Heart left ventricle (tissue), 16 donors: ENCODE measurements around the gene CLDN4. TPM values are rescaled to one million over a fixed set of nuclear protein-coding genes. Genes with fewer than 3 reads are reported as not detected.
A peak's percentile ranks its signal among the peaks of the same experiment; 100 is the strongest.
"Not testable (repeated sequence)": the region's sequence is repeated elsewhere in the genome, so short reads cannot be mapped to it uniquely, and the experiment has no call there.

Experiments used
- ATAC-seq, 4 donors: fragments of 200-7000 bp; cut with Tn5 transposase; one replicate each; pipeline ENCODE4 v1.9.1; 2020 to 2022; ENCODE audit warnings: moderate library complexity in 4 of 4, mild to moderate bottlenecking in 3 of 4, moderate number of reproducible peaks in 1 of 4
- DNase-seq, 5 donors: peaks; one replicate each; pipeline ENCODE4 v3.0.0-alpha.2; 2020
- H3K27ac ChIP-seq, 12 donors: fragments of 200-600 bp; sonication (generic) in 4 of 12; one replicate each; pipeline versions ENCODE4 v1.5.0 to v1.8.0; 2016 to 2022; ENCODE audit warnings: mild to moderate bottlenecking in 2 of 12
- H3K27me3 ChIP-seq, 9 donors: fragments of 200-600 bp; sonication (generic) in 2 of 9; one replicate each; pipeline versions ENCODE4 v1.5.1 to v1.8.0; 2016 to 2022; ENCODE audit warnings: mild to moderate bottlenecking in 3 of 9
- H3K36me3 ChIP-seq, 9 donors: fragments of 200-600 bp; sonication (generic) in 2 of 9; one replicate each; pipeline versions ENCODE4 v1.5.0 to v1.8.0; 2018 to 2022; ENCODE audit warnings: mild to moderate bottlenecking in 2 of 9
- H3K4me1 ChIP-seq, 12 donors: fragments of 200-600 bp; sonication (generic) in 4 of 12; one replicate each; pipeline versions ENCODE4 v1.5.0 to v1.8.0; 2016 to 2022; ENCODE audit warnings: mild to moderate bottlenecking in 3 of 12
- H3K4me3 ChIP-seq, 12 donors: fragments of 200-600 bp; sonication (generic) in 4 of 12; one replicate each; pipeline versions ENCODE4 v1.5.0 to v1.8.0; 2017 to 2022; ENCODE audit warnings: mild to moderate bottlenecking in 9 of 12, moderate library complexity in 4 of 12
- H3K9me3 ChIP-seq, 12 donors: fragments of 200-600 bp; sonication (generic) in 4 of 12; one replicate each; pipeline versions ENCODE4 v1.5.0 to v1.8.0; 2016 to 2022; ENCODE audit warnings: mild to moderate bottlenecking in 1 of 12
- POLR2A ChIP-seq, 2 donors: fragments of 450-650 bp; IDR thresholded peaks; one replicate each; pipeline ENCODE4 v1.6.1; 2017; ENCODE audit warnings: antibody characterized with exemption in 2 of 2, mild to moderate bottlenecking in 2 of 2, moderate library complexity in 2 of 2
- WGBS, 4 donors: extraction: QIAGEN DNeasy Blood & Tissue Kit in 2 of 4; methylation state at CpG; one replicate each; pipeline versions ENCODE4 v1.1.5 to v1.1.7; 2013 to 2018; 5-methylcytosine and 5-hydroxymethylcytosine counted together
- intact Hi-C, 10 donors: fragments of 100-400 bp; cut with DNase I; formaldehyde crosslinking; loops; one replicate each; pipeline versions ENCODE4 v1.11.1 to v1.14.2; 2022
- polyA plus RNA-seq, 2 donors: library from polyadenylated mRNA; stranded (reverse); fragments of 200-250 nt; gene quantifications; one replicate each; pipeline ENCODE4 v1.2.3, GENCODE V29; 2013
- total RNA-seq, 9 donors: library from RNA; depleted of rRNA in 2 of 9; stranded (reverse); fragments of >200 nt in 2 of 9; fragmentation: NEBNext Ultra II Directional in 3 of 9; extraction: Animal tissue kit (Norgen Biotek cat#: 25700) in 3 of 9; gene quantifications; one replicate each; pipeline versions ENCODE4 v1.1.0 to v1.2.4, GENCODE V29; 2016 to 2023
- TF ChIP-seq, protein P1 (sequence below), 12 donors: fragments of 200-600 bp; sonication (generic) in 4 of 12; IDR thresholded peaks; one replicate each; pipeline versions ENCODE4 v1.5.0 to v1.8.0; 2018 to 2022; ENCODE audit warnings: antibody characterized with exemption in 12 of 12, mild to moderate bottlenecking in 5 of 12
- donor health status: ischemic (EF 13 %, LVEDD 7.1; RV severe dilation, severe dysfunction).
- donor health status: healthy with polysubstance abuse.
- donor health status: DM: no; HTN: yes; CAD: no.
- donor health status: DM: no; HTN: no; CAD: no.
- donor health status: ischemic (EF 25% LVEDD 6.9; RV normal size, moderate dysfunction).
- donor health status: ischemic (EF 25% LVEDD 5.7; RV mildly dilated, moderate dysfunction).
- donor health status: healthy.
- donor health status: DM: yes; HTN: yes; CAD: no.
- donor health status: ischemic (EF 35%, LVEDD 5.7; RV mildly dilated, moderate dysfunction).
- donor health status: nonischemic (EF 11% LVEDD 7.7; RV severe dilation, severe dysfunction).
- donor health status: DM: yes; HTN: yes; CAD: no.
- donor health status: PGD.
- donor health status: ischemic (EF 29% LVEDD 5.4; RV normal size, mild dysfunction).
- donor health status: nonischemic (EF 23%, LVEDD 6.1; RV moderate dilation, normal function).

The CLDN4 gene
- total and polyA plus RNA-seq, 11 donors, result 0.11 to 0.12 TPM; not detected in 9

DNA sequence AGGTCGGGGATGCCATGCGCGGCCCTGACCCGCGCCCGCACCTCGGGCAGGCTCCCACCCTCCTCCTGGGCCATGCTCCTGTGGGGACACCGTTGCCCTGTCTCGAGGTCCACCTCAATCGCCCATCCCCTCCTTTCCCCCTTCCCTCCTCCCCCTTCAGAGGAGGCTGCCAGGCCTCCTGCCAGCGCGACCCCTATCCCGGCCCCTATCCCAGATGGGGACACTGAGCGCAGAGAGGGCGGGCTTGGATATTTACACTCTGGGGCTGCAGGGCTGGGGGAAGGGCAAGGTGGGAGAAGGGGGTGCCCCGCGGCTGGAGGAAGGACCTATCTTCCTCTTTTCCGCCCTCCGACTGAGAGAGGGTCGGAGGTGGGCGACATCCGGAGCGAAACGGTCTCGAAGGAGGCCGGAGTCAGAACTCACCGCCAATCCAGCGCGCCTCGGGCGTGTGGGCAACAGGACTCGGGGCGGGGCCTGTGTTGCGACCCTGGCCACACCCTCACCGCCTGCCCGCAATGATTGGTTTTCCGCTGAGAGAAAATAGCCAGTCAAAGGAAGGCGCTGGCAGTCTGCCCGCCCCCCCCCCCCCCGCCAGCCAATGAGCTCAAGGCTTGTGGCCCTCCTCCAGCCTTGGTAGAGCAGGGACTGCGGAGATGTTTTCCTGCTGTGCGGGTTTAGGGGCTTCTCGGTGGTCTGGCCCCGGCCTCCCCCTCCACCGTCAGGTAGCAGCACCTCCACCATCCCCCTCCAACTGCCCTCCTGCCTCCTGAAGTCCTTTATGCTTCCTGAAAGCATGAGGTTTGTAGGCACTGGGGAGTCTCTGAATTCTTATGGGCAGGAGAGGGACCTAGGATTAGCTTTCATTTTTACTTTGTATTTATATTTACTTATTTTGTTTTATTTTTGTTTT, 11.5 kb downstream of the CLDN4 start, which contains the start of gene METTL27:
Gene METTL27, minus strand, starts transcription at position 450 of the 910 bp plus-strand sequence. Its CDS starts 376 bp downstream, at position 74.
- peaks cover 0 to 47% (median 10%) of the 10 kb centered on the region in 12 donors for H3K4me1 ChIP-seq
- H3K27me3 ChIP-seq, result no peaks in the 10 kb centered on the region
- peak within 1 kb of the TSS in 7 of 12 donors; percentile 46 to 69 (median 61) for H3K27ac ChIP-seq
- ATAC-seq, result peak; percentile 96 to 99 (median 98)
- H3K36me3 ChIP-seq, result no peaks in the 10 kb centered on the region
- WGBS, 4 donors, result 2 to 13% (median 4%) methylated on average over 13 to 43 of the region's 45 CpGs
- TF ChIP-seq POLR2A (IDR thresholded peaks at IDR 0.05), result peak in 1 of 2 donors; percentile 58
- TF ChIP-seq, protein P1, sequence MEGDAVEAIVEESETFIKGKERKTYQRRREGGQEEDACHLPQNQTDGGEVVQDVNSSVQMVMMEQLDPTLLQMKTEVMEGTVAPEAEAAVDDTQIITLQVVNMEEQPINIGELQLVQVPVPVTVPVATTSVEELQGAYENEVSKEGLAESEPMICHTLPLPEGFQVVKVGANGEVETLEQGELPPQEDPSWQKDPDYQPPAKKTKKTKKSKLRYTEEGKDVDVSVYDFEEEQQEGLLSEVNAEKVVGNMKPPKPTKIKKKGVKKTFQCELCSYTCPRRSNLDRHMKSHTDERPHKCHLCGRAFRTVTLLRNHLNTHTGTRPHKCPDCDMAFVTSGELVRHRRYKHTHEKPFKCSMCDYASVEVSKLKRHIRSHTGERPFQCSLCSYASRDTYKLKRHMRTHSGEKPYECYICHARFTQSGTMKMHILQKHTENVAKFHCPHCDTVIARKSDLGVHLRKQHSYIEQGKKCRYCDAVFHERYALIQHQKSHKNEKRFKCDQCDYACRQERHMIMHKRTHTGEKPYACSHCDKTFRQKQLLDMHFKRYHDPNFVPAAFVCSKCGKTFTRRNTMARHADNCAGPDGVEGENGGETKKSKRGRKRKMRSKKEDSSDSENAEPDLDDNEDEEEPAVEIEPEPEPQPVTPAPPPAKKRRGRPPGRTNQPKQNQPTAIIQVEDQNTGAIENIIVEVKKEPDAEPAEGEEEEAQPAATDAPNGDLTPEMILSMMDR (IDR thresholded peaks at IDR 0.05), result no peak
- H3K4me3 ChIP-seq, result peak within 1 kb of the TSS; percentile 41 to 84 (median 60)
- intact Hi-C loops, result loop anchor here in 2 of 10 donors (2.0 to 10.0 kb wide), 2 partner anchors 98 to 104 kb away; partner anchors contain the start of gene ABHD11 (in 1 of the 2)
- DNase-seq, result peak; percentile 92 to 96 (median 95)
- H3K9me3 ChIP-seq, result no peaks in the 10 kb centered on the region

DNA sequence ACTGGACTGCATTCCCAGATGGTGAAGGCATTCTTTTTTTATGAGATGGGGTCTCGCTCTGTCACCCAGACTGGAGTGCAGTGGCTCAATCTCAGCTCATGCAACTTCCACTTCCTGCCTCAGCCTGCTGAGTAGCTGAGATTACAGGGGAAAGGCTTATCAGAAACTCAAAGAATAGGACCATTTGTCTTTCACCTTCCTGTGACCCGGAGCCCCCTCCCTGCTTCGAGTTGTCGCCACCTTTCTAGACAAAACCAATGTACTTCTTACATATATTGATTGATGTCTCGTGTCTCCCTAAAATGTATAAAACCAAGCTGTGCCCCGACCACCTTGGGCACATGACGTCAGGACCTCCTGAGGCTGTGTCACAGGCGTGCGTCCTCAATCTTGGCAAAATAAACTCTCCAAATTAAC, 13.3 kb downstream of the CLDN4 start:
- DNase-seq, result peak in 1 of 5 donors; percentile 10
- intact Hi-C loops, result loop anchor here in 1 of 10 donors (10.0 kb wide), 1 partner anchor 99 kb away; no protein-coding TSS in a partner anchor

DNA sequence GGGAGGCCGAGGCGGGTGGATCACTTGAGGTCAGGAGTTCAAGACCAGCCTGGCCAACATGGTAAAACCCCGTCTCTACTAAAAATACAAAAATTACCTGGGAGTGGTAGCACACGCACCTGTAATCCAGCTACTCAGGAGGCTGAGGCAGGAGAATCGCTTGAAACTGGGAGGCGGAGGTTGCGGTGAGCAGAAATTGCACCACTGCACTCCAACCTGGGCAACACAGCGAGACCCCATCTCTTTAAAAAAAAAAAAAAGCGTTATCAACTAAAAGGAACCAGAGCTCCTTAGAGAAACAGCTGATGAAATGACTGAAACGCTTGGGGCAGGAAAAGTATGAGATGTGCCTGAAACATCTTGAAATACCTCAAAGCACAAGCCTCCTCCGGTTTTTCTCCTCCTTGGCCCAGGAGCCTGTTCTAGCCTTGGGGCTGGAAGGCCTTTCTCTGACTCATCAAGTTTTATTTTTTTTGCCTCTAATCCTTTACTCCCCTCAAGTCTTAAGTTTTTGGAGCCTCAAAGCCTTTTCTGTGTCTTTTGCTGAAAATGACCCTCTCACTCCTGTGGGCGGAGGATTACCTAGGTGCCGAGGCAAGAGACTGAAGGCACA, 14.2 kb downstream of the CLDN4 start:
- Histone ChIP-seq H3K4me1 (peaks cover 0 to 47% (median 10%) of the 10 kb centered on the region in 12 donors), H3K36me3 (no peaks in the 10 kb centered on the region), H3K27ac (peak overlapping the region in 1 of 12 donors; percentile 76), H3K27me3 (no peaks in the 10 kb centered on the region), H3K4me3 (no peak overlapping the region), H3K9me3 (no peaks in the 10 kb centered on the region)
- intact Hi-C loops, result loop anchor here in 1 of 10 donors (10.0 kb wide), 1 partner anchor 100 kb away; no protein-coding TSS in a partner anchor
- 86 to 91% (median 88%) methylated on average over 13 of the region's 13 CpGs for WGBS, 4 donors
- TF ChIP-seq, protein P1 (IDR thresholded peaks at IDR 0.05), result no peak
- no peak for TF ChIP-seq POLR2A (IDR thresholded peaks at IDR 0.05)
- DNase-seq, result peak in 1 of 5 donors; percentile 2
- ATAC-seq, result no peak

More for the DNA sequence above, 13.3 kb downstream of the CLDN4 start:
- no peaks in the 10 kb centered on the region for H3K27me3 ChIP-seq
- H3K9me3 ChIP-seq, result no peaks in the 10 kb centered on the region
- H3K4me3 ChIP-seq, result no peak overlapping the region
- WGBS, 4 donors, result 29 to 42% (median 41%) methylated on average over 9 of the region's 9 CpGs
- no peak for ATAC-seq
- no peak for TF ChIP-seq POLR2A (IDR thresholded peaks at IDR 0.05)
- TF ChIP-seq, protein P1 (IDR thresholded peaks at IDR 0.05), result no peak
- peaks cover 0 to 47% (median 10%) of the 10 kb centered on the region in 12 donors for H3K4me1 ChIP-seq
- H3K27ac ChIP-seq, result no peak overlapping the region
- H3K36me3 ChIP-seq, result no peaks in the 10 kb centered on the region

DNA sequence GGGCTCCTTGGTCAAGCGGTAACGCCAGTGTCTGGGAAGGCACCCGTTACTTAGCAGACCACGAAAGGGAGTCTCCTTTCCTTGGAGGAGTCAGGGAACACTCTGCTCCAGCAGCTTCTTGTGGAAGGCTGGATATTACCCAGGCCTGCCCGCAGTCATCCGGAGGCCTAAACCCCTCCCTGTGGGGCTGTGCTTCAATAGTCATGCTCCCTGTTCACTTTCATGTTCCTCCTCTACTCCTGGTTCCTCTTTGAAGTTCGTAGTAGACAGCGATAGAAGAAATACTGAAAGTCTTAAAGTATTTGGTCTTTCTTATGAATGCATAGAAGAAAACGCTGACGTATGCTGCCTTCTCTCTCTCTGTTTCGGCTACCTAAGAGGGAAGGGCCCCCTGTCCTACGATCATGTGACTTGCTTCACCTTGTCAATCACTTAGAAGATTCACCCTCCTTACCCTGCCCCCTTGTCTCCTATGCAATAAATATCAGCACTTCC, 15.0 kb downstream of the CLDN4 start:
- peak overlapping the region in 2 of 12 donors; percentile 11 to 76 for H3K27ac ChIP-seq
- not testable (repeated sequence) for H3K9me3 ChIP-seq, H3K27me3 ChIP-seq, H3K4me3 ChIP-seq, ATAC-seq, H3K36me3 ChIP-seq
- intact Hi-C loops, result loop anchor here in 1 of 10 donors (10.0 kb wide), 1 partner anchor 101 kb away; no protein-coding TSS in a partner anchor
- peak in 1 of 5 donors; percentile 47 for DNase-seq
- whole genome bisulfite sequencing, 4 donors, result 67 to 79% (median 71%) methylated on average over 12 of the region's 12 CpGs
- peaks cover 0 to 54% (median 11%) of the 10 kb centered on the region in 12 donors for H3K4me1 ChIP-seq
